ENCODE data around the gene KIAA0586.
"Not testable (repeated sequence)": the region's sequence is repeated elsewhere in the genome, so short reads cannot be mapped to it uniquely, and the experiment has no call there.

Gene KIAA0586

DNA sequence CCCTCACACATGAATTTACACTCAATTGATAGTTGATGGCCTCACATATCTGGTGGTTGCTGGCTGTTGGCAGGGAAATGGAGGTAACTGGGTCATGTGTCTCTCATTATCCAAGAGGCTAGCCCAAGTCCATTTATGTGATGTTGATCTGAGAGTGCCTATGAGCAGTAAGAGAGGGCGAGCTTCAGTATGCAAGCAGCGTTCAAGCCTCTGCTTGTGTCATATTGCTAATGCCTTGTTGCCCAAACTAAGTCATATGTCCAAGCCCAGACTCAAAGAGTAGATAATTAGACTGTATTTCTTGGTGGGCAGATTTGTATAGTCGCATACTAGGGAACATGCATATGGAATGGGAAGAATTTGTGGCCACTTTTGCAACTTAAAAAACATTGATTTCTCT is 126.4 kb downstream of the KIAA0586 start:
- no peak for DNase-seq

DNA sequence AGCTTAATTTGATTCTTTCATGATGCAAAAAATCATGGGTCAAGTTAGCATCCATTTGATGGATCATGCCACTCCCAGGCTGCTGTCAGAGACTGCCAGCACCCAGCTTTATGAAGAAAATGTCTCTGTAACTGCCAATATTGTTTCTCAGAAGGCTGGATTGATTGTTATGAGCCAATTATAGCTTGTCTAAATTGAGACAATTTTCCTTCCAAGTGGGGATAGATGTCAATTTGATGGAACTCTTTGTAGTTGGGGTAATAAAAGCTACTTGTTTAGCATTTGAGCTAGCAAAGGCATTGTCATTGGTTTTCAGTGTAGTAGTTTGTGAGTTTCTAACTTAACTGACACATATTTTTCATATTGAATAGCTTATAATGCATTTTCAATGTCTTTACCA is 128.1 kb downstream of the KIAA0586 start:
- no peak for DNase-seq

DNA sequence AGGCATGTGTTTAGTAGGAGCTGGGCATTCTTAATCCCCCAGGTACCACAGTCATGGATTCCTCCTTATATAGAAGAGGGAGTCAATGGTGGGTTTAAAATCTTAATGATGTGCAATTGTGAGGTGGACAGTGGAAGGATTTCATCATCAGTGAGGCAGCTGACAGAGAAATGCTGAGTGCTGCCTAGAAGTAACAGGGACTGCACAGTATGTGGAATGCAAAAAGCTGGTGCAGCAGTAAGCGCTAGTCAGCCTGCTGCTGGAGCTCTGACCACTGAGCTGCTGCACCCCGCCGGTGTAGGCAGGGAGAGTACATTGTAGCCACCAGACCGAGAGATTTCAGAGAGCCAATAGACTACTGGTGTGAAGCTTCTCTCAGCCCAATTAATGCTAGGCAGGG is 129.7 kb downstream of the KIAA0586 start:
- no peak for DNase-seq

DNA sequence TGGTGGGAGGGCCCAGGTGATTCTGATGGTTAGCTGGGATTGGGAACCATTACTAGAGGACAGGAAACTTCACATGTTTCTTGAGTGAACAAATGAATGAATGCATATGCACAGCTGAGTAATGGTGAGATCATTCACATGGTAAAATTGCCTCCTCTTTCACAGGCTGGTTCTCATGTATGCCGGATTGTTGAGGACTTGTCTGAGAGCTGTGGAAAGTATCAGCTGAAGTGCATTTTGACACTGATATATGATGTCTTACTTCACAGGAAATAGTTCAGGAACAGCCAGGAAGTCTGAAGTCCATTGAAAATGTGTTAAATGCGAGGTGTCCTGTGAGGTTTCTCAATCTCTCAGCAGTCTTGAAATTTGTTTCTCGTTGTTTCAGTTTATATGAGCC is 132.7 kb downstream of the KIAA0586 start:
- DNase-seq: no peak

DNA sequence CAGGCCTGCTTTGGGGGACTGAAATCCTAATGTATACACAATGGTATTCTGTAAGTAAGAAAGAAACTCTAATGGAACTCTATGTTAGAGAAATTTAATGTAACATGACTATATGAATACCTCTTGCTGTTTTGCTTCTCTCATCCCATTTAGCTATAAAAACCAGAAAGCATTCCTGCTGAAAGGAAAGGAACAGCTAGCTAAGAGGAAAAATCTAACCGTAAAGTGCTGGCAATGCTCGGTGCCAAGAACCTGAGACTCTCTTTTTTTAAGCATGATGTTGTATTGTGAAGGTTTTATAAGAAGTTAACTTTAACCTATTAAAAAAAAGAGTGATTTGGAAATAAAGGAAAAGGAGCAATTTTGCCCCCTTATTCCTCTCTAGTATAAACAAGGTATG is 134.6 kb downstream of the KIAA0586 start:
- DNase-seq: no peak

DNA sequence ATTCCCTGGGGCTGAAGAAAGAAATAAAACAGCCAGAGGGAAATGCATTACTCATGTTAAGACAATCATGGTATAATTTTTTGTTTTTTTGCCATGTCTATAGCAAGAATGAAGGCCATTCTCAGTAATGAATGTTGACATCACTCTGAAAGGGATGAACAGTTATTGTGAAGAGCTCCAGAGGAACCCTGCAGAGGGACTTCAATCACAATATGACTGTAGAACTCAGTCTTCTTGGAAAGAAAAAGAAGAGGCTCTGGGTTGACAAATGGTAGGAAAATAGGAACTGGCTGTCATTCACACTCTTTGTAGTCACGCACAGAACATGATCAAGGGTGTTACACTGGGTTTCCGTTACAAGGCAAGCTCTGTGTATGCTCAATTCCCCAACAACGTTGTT is 136.5 kb downstream of the KIAA0586 start:
- DNase-seq: no peak

DNA sequence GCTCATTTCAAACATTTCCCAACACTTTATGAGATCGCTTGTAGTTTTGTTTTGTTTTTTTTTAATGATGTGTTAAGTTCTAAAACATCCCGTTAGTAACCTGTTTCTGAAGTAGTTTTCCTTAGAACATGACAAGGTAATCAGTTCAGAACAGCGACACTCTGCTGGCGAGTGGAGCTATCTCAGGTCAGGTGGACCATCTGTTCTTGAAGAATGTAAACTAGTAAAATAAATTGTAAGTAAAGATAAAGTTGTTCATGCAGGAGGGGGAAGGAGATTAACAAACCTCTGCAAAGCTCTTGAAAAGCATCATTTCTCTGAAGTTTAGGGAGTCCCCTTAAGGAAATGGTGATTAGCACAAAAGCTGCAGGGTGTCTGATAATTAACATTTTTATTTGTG is 138.3 kb downstream of the KIAA0586 start:
- DNase-seq: no peak

DNA sequence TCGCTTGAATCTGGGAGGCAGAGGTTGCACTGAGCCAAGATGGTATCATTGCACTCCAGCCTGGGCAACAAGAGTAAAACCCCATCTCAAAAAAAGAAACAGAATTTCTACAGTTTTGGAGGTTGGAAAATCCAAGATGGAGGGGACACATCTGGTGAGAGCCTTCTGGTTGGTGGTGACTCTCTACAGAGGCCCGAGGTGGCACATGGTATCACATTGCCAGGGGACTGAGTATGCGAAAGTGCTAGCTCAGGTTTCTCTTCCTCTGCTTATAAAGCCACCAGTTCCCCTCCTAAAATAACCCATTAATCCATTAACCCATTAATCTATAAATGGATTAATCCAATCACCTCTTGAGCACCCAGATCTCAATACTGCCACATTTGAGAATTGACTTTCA is 139.5 kb downstream of the KIAA0586 start:
- no peak for DNase-seq

DNA sequence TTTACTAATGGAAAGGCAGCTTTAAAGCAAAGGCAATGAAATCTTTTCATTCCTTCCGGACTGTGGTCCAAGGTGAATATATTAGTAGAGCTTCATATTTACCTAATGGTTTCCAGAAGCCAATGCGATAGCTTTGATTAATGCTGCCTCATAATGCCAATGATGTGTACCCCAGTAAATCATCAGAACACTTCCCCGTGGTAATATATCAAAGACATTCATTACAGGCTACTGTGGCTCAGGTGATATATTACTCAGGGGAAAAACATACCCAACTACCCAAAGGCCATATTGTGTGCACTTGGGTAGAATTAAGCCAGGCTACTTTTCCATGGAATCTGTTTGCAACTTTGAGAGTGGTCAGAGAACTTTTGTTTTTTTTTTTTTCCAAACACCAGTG is 140.8 kb downstream of the KIAA0586 start:
- no peak for DNase-seq

DNA sequence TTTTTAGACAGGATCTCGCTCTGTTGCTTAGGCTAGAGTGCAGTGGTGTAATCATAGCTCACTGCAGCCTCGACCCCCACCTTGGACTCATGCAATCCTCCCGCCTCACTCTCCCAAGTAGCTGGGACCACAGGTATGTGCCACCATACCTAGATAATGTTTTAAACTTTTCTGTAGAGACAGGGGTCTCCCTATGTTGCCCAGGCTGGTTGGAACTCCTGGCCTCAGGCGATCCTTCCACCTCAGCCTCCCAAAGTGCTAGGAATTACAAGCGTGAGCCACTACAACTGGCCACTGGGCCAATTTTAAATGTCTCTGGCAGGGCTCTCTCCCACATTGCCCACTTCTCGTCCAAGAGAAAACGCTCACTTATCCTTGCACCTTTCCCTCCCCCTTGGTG is 143.7 kb downstream of the KIAA0586 start:
- DNase-seq: no peak

DNA sequence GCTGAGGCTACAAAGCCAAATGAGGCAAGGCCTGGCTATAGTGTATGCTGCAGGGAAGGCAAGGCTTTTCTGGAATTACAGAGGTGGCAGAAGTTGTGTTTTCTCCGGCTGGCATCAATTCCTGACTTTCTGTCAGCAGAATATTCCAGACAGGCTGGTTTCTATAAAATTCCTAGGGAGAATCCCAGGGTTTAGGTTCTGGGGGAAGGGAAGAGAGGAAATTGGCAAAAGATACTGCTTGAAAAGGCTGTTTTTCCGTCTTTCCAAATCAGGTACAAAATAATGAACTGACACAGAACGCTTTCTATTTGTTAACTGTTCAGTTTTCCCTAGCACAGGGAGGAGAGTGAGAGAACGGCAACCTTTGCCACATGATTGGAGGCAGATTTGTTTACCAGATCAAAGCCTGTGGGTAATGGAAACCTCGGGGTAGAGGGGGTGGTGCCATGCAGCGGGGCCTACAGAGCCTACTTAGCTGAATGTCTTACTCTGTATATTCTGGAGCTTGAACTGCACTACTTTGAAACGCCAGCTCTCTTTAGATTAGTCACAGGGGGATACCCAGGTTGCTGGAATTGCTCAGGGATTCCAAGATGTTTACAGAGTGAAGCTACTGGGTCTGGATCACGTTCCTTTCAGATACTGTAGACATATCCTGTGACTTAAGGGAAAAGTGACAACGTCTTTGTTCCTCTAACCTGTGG is 144.4 kb downstream of the KIAA0586 start:
- DNase-seq: peak; percentile 42 to 51

DNA sequence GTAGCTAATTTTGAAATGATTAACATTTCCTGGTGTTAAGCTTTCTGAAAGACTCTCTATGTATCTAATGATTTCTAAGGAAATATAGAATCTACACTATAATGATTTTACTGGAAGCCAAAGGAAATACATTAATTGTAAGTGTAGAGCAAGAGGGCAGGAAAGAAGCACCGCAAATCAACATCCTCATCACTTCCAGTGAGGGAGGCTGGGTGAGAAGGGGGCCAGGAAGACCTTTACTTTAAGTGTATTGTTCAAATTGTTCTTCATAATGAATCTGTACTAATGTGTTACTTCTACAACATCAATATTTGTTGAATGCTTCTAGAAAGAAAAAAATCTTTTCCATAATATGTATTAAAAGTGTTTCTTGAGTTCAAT is 144.9 kb downstream of the KIAA0586 start:
- DNase-seq: no peak

DNA sequence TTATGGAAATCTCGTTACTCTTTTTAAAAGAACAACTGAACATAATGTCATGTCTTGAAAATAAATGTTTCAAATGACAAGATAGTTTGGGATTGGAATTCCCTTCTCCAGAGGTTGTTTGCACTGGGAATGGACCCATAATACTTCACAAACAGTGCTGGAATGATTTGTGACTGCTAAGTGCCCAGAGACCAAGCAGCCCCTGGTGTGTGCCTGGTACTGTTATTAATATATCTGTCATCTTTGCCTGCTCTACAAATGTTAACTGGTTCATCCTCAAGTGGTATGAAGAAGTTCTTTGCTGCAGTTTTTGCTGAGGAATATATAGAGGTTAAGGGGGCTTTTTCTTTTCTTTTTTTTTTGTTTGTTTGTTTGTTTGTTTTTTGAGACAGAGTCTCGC is 145.3 kb downstream of the KIAA0586 start:
- DNase-seq: no peak

DNA sequence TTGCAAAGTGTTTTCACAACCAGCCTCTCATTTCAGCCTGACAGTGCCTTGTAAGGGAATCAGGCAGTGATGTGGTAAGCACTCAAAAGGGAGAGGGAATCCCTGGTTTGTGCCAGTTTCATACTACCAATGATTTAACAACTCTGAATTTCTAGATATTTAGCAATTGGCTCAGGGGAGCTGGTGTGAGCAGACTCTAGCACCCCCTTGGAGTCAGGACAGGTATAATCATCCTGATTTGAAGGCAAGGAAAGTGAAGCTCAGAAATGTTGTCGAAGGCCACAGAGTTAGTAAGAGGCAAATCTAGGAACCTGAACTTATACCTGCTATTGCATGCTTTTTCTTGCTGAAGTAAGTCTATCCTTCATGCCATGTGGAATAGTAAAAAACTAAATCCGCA is 147.1 kb downstream of the KIAA0586 start:
- DNase-seq: no peak

DNA sequence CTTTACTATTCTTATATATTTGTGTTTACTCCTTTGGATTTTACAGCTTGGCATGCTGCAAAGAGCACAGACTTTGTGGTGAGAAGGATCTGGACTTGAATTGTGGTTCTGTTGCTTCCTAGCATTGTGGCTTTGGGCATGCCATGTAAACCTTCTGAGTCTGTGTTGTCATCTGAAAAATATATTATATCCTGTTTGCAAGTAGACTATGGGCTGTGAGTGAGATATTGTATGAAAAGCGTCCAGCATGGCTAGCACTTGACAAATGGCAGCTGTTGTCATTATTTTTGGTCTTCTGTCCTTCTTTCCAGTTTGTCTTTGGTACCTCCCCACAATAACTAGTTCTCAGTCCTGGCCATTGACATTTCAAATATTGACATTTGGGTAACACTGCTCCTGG is 148.4 kb downstream of the KIAA0586 start:
- DNase-seq: no peak

DNA sequence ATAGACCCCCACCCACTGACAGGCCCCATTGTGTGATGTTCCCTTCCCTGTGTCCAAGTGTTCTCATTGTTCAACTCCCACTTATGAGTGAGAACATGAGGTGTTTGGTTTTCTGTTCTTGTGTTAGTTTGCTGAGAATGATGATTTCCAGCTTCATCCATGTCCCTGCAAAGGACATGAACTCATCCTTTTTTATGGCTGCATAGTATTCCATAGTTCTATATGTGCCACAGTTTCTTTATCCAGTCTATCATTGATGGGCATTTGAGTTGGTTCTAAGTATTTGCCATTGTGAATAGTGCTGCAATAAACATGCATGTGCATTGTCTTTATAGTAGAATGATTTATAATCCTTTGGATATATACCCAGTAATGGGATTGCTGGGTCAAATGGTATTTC is 152.5 kb downstream of the KIAA0586 start:
- DNase-seq: not testable (repeated sequence)

DNA sequence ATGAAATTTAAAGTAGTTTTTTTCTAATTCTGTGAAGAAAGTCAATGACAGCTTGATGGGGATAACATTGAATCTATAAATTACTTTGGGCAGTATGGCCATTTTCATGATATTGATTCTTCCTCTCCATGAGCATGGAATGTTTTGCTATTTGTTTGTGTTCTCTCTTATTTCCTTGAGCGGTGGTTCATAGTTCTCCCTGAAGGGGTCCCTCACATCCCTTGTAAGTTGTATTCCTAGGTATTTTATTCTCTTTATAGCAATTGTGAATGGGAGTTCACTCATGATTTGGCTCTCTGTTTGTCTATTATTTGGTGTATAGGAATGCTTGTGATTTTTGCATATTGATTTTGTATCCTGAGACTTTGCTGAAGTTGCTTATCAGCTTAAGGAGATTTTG is 153.9 kb downstream of the KIAA0586 start:
- not testable (repeated sequence) for DNase-seq

DNA sequence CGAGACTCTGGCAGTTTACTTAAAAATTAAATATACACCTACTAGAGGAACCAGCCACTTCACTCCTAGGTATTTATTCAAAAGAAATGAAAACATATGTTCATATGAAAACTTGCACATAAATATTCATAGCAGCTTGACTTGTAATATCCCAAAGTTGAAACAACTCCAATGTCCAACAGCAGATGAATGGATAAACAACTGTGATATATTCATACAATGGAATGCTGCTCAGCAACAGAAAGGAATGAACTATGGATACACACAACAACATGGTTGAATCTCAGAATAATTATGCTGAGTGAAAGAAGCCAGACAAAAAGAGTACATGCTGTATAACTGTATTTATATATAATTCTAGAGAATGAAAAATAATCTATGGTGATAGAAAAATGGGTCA is 156.9 kb downstream of the KIAA0586 start:
- DNase-seq: no peak

DNA sequence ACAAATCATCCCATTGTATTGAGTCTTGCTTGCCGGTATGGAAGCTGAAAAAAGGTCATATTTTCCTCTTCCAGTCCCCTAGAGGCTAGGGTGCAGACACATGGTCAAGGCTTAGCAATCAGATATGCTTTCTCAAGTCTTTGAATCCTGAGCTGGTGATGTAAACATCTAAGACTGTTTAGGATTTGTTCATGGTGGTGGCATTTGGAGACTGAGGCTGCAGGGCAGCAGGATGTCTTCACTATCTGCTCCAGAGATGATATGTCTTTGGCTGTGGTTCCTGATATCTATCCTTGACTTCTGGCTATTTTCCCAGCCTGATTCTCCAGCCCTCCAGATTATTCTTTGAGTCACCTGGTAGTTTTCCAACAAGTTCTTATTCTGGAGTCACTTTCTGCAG is 159.8 kb downstream of the KIAA0586 start:
- no peak for DNase-seq

DNA sequence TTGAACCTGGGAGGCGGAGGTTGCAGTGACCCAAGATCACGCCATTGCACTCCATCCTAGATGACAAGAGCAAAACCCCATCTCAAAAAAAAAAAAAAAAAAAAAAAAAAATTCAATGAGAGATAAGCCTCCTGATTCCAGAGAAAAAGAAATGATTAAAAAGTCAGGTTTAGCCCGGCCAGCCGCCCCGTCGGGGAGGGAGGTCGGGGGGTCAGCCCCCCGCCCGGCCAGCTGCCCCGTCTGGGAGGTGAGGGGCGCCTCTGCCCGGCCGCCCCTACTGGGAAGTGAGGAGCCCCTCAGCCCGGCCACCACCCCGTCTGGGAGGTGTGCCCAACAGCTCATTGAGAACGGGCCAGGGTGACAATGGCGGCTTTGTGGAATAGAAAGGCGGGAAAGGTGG is 160.8 kb downstream of the KIAA0586 start:
- not testable (repeated sequence) for DNase-seq

DNA sequence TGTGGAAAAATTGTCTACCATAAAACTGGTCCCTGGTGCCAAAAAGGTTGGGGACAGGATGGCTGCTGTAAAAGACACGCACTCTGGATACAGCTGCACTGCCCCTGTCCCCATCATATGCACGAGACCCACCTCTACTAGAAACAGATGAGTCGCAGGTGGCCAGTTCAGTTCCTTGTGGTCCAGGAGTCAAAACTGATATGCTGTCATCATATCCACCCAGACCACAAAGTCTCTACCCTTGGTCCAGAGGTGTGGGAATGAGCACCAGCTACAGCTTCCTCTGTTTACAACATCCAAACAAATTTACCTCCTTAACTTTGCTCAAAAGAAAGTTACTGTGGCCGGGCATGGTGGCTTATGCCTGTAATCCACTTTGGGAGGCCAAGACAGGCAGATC is 166.5 kb downstream of the KIAA0586 start:
- DNase-seq: no peak

DNA sequence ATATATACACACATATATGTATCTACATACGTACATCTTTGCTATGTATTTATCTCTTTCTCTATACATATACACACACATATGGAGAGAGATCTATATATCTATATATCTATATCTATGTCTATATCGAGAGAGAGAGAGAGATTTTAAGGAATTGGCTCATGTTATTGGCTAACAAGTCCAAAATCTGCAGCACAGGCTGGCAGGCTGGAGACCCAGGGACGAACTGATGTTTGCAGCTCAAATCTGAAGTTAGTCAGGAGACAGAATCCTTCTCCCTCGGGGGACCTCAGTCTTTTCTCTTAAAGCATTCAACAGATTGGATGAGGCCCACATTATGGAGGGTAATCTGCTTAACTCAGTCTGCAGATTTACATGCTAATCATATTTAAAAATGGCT is 169.5 kb downstream of the KIAA0586 start:
- DNase-seq: no peak

DNA sequence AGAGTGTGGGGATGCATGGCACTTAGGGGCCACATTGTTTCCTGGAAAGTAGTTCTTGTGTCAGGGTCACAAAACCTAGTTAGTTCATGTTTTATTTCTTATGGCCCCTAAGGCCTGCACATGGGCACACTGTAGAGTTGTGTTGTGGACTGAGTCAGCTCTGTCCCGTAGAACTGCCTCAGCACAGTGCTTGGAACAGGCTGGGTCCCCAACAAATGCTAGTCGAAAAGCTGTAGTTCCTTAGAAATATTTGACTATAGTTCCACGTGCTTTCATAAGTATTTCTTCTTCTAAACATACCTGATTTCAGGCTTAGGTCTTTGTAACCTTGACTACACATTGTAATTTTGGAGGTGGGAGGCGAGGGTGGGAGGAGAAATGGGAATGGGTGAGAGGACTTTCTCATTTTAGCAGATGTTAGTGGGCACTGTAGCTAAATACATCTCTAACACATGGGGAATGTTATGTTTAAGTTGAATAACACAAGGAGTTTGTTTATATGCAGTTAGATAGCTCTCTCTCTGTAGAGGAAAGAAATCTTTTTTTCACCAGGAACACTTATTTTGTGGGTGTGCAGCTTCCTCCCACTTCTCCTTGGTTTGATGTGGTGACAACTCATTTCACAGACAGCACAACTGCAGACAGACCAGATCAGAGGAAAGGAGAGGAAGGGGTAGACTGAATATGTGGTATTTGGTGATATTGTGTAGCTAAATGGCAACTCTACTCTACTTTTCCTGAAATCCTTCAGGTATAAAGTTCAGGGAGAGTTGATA is 170.7 kb downstream of the KIAA0586 start:
- DNase-seq: peak in 1 of 2 donors; percentile 13

DNA sequence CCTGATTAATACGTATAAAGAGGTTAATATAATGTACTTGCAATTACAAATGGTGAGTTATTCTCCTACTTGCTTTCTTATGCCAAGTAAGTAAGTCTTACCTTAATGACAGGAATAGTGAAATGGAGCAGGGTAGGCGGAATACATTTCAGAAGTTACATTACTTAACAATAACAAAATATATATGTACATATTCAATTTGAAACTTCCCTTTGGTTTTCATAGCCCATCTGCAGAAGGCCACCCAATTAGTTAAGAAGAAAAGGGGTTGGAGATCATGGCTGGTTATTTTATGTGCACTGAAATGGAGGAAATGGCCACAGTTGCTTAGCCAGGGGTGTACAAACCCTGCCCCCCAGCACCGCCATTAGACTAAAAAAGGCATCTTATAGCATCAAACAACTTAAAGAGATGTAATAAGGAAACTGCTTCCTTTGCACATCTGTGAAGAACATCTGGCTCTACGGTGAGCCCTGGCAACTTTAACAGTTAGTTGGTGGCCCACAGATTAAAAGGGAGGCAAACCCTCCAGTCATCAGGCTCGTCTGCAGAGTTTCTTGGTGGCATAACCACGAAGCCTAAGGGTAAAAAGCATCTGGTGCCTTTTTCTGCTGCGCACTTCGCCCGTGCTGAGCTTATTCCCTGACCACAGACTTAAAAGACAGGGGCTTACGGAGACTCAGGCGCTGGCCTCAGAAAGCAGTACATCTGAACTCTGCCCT is 171.4 kb downstream of the KIAA0586 start:
- no peak for DNase-seq

Measured in activated CD4-positive, alpha-beta T cell treated with anti-CD3 and anti-CD28 coated beads for 4 hours (primary cell).